Mammary epithelial cell (primary cell): ENCODE results near the gene SH3TC1.

ENCODE experiments used
- CTCF ChIP-seq, 2 donors: IDR thresholded peaks in 1 of 2; conservative IDR thresholded peaks in 1 of 2; 2 replicates each; pipeline ENCODE4 v1.5.1; 2011 to 2012; ENCODE audit warnings: inconsistent platforms in 2 of 2, low read length in 2 of 2, mild to moderate bottlenecking in 2 of 2, control low read depth in 1 of 2, low read depth in 1 of 2; ENCODE audit not compliant: insufficient read depth in 1 of 2; ENCODE audit errors: extremely low read depth in 1 of 2
- EZH2 ChIP-seq: IDR thresholded peaks from 2 replicates; pipeline ENCODE4 v1.6.1; 2012; ENCODE audit warnings: low read length, inconsistent platforms, borderline replicate concordance

- no peak for TF ChIP-seq CTCF (conservative IDR thresholded peaks at IDR 0.05 in 1 of 2, IDR thresholded peaks at IDR 0.05 in 1 of 2; ENCODE audit: extremely low read depth in 1 of 2, insufficient read depth in 1 of 2, low read depth in 1 of 2, low read length in 2 of 2)
- no peak for TF ChIP-seq EZH2
Measured at GRCh38 chr4:8182858-8183725, 16.0 kb upstream of the SH3TC1 start.
